ENCODE data around the gene HRH4.

The HRH4 gene

GRCh38 chr18:24506175-24506574 is 45.7 kb downstream of the HRH4 start:
- DNase-seq (ENCODE audit: low read depth in 2 of 2): no peak

- DNase-seq (ENCODE audit: low read depth in 2 of 2): no peak
Measured at GRCh38 chr18:24509435-24509834, 49.0 kb downstream of the HRH4 start.

- DNase-seq (ENCODE audit: low read depth in 2 of 2): no peak
Measured at GRCh38 chr18:24514439-24514838, 54.0 kb downstream of the HRH4 start.

DNA sequence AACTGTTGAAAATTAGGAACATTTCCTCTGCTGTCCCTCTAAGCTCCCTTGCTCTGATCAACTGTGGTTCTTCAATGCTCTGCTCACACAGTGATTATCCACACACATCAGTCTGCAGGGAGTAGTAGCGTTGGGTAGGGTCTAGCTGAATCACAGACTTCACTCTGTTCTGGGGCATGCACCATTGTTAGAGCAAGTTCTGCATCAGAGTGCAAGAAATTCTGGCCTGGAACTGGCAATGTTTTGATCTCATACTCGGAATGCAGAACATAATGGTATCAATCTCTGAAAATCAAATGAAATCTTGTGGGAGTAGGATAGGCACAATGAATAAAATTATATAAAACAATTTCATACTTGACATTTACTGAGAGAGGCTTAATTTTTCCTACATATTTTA is 55.3 kb downstream of the HRH4 start:
- no peak for DNase-seq (ENCODE audit: low read depth in 2 of 2)

DNA sequence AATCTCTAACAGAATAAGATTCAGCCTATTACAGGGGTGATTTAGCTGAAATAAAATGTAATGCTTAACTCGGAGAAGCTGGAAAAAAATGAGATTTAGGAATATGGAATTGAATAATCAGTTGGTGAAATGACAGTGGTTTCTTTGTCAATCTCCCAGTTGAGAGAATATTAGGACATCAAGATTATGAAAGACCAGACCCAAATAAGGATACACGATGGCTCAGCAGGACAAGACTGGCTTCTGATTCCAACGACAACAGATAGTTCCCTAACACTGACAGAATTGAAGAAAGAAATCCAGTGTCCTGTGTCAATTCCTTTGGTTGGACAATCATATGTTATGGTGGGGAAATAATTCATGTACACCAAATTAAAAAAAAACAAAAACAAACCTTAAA is 55.8 kb downstream of the HRH4 start:
- no peak for DNase-seq (ENCODE audit: low read depth in 2 of 2)

- no peak for DNase-seq (ENCODE audit: low read depth in 2 of 2)
Measured at GRCh38 chr18:24517554-24517953, 57.1 kb downstream of the HRH4 start.

GRCh38 chr18:24518596-24518995 is 58.2 kb downstream of the HRH4 start:
- no peak for DNase-seq (ENCODE audit: low read depth in 2 of 2)

Data from stimulated activated CD8-positive, alpha-beta memory T cell treated with anti-CD3 and anti-CD28 coated beads, Interleukin-7, amount 100 ng/mL, for 4 hours (primary cell).